Peyer's patch (tissue), 4 donors: ENCODE measurements around the gene FEZ2.

Experiments used
- POLR2A ChIP-seq, 2 donors: fragments of 450-650 bp; IDR thresholded peaks; one replicate each; pipeline ENCODE4 v1.5.1; 2017; ENCODE audit warnings: antibody characterized with exemption in 2 of 2, mild to moderate bottlenecking in 2 of 2, moderate library complexity in 2 of 2
- TF ChIP-seq, protein P1 (sequence below), 6 experiments: fragments of 450-650 bp in 4 of 6; fragments of 200-600 bp in 2 of 6; sonication (generic) in 1 of 6; IDR thresholded peaks; one replicate each; pipeline ENCODE4 v1.5.1; 2017 to 2019; ENCODE audit warnings: antibody characterized with exemption in 6 of 6, mild to moderate bottlenecking in 3 of 6, moderate library complexity in 1 of 6

DNA sequence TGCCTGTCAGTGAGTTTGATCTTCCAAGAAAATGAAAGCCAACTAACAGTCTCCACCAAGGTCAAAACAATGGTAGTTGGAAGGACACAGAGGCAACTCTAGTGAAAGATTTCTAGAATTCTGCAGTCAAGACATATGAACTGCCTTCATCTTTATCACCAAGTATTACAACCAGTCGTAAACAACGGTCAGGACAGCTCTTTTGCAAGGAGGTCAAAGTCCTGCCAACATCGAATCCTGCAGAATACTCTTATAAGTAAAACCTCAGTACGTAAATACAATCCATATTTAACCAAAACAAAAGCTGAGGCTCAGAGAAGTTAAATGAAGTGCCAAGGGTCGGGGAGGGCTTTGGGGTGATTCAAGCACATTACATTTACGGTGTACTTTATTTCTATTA lies 3.1 kb downstream of the FEZ2 start:
- TF ChIP-seq, protein P1, sequence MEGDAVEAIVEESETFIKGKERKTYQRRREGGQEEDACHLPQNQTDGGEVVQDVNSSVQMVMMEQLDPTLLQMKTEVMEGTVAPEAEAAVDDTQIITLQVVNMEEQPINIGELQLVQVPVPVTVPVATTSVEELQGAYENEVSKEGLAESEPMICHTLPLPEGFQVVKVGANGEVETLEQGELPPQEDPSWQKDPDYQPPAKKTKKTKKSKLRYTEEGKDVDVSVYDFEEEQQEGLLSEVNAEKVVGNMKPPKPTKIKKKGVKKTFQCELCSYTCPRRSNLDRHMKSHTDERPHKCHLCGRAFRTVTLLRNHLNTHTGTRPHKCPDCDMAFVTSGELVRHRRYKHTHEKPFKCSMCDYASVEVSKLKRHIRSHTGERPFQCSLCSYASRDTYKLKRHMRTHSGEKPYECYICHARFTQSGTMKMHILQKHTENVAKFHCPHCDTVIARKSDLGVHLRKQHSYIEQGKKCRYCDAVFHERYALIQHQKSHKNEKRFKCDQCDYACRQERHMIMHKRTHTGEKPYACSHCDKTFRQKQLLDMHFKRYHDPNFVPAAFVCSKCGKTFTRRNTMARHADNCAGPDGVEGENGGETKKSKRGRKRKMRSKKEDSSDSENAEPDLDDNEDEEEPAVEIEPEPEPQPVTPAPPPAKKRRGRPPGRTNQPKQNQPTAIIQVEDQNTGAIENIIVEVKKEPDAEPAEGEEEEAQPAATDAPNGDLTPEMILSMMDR (IDR thresholded peaks at IDR 0.05), result no peak
- no peak for TF ChIP-seq POLR2A (IDR thresholded peaks at IDR 0.05)
